ENCODE results near the gene HELLS. TPM values are rescaled to one million over a fixed set of nuclear protein-coding genes. Genes with fewer than 3 reads are reported as not detected.

The HELLS gene
- total and polyA plus RNA-seq, 2 of the 8 experiments (the other 6 are each of a cell fraction or from before 2014, with no cell fraction given): 147 to 371 TPM

DNA sequence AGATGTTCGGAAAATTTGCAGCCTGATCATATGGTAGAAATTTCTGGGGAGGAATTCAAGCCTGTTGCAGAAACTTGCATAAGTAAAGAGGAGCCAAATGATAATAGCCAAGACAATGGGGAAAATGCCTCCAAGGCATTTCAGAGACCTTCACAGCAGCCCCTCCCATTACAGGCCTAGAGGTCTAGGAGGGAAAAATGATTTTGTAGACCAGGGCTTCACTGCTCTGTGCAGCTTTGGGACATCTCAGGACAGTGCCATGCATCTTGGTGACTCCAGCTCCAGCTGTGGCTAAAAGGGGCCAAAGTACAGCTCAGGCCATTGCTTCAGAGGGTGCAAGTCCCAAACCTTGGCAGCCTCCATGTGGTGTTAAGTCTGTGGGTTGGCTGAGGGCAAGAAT lies 87.4 kb downstream of the HELLS start:
- H3K56ac ChIP-seq (replicated peaks; ENCODE audit: insufficient read length, low read depth, low read length): no peak overlapping the region
- H4K5ac ChIP-seq (ENCODE audit: insufficient read length, low read depth, low read length): no peak overlapping the region
- no peaks in the 10 kb centered on the region; a peak in 2 of 8 replicates for H3K36me3 ChIP-seq (ENCODE audit: control insufficient read depth in 2 of 4, insufficient read depth in 4 of 4, low read length in 3 of 4)
- no peak overlapping the region for H2BK5ac ChIP-seq (ENCODE audit: low read depth, low read length)
- no peaks in the 10 kb centered on the region for H3K79me1 ChIP-seq (ENCODE audit: low read depth, low read length)
- H2AFZ ChIP-seq (ENCODE audit: low read length): no peak overlapping the region
- no peak for FAIRE-seq
- H3K9me3 ChIP-seq (ENCODE audit: insufficient read depth in 2 of 2, low read depth in 1 of 2, low read length in 1 of 2): peaks cover 6 to 7% of the 10 kb centered on the region in 2 experiments; a peak in 3 of 4 replicates
- H3K9ac ChIP-seq (replicated peaks in 1 of 4; ENCODE audit: extremely low read depth in 1 of 4, low read depth in 3 of 4, low read length in 3 of 4): no peak overlapping the region
- ChIA-PET POLR2A (ENCODE audit: partially characterized antibody) (no interaction called here), CTCF (ENCODE audit: partially characterized antibody) (no interaction called here)
- H3K79me2 ChIP-seq (ENCODE audit: control insufficient read depth in 1 of 2, insufficient read depth in 2 of 2, low read length in 2 of 2): no peaks in the 10 kb centered on the region
- H3K4me1 ChIP-seq (replicated peaks in 1 of 4; ENCODE audit: control insufficient read depth in 3 of 4, insufficient read depth in 4 of 4, low read length in 3 of 4): no peaks in the 10 kb centered on the region
- TF ChIP-seq PHF8 (conservative IDR thresholded peaks at IDR 0.05; ENCODE audit: low read depth, low read length): no peak
- no peak for TF ChIP-seq POU5F1 (IDR thresholded peaks at IDR 0.05; ENCODE audit: low read depth, low read length)
- TF ChIP-seq SP1 (IDR thresholded peaks at IDR 0.05; ENCODE audit: low read depth, low read length): no peak
- TF ChIP-seq POLR2A (IDR thresholded peaks at IDR 0.05; ENCODE audit: control extremely low read depth in 1 of 2, low read depth in 2 of 2, low read length in 2 of 2): no peak
- no peak for TF ChIP-seq POLR2AphosphoS5 (IDR thresholded peaks at IDR 0.05; ENCODE audit: low read depth, low read length)
- TF ChIP-seq NANOG (IDR thresholded peaks at IDR 0.05; ENCODE audit: insufficient read depth, low read depth, low read length, poor library complexity, severe bottlenecking): no peak
- no peak for TF ChIP-seq FOSL1 (IDR thresholded peaks at IDR 0.05; ENCODE audit: insufficient read depth, low read depth, low read length)
- no peak for TF ChIP-seq BCL11A (IDR thresholded peaks at IDR 0.05; ENCODE audit: low read depth in 2 of 2, low read length in 2 of 2)
- TF ChIP-seq, protein P1, sequence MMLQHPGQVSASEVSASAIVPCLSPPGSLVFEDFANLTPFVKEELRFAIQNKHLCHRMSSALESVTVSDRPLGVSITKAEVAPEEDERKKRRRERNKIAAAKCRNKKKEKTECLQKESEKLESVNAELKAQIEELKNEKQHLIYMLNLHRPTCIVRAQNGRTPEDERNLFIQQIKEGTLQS (IDR thresholded peaks at IDR 0.05; ENCODE audit: insufficient read depth, low read depth, low read length): no peak
- TF ChIP-seq SP2 (IDR thresholded peaks at IDR 0.05; ENCODE audit: low read length): no peak
- TF ChIP-seq KDM5A (IDR thresholded peaks at IDR 0.05; ENCODE audit: low read length): no peak
- TF ChIP-seq JUN (IDR thresholded peaks at IDR 0.05; ENCODE audit: low read depth, low read length): no peak
- TF ChIP-seq CBX5 (IDR thresholded peaks at IDR 0.05; ENCODE audit: low read depth, low read length): no peak
- TF ChIP-seq CEBPB (IDR thresholded peaks at IDR 0.05; ENCODE audit: low read depth, low read length): no peak
- H3K18ac ChIP-seq (ENCODE audit: extremely low read depth, low read length): no peak overlapping the region
- H2AK5ac ChIP-seq (ENCODE audit: low read depth, low read length): no peak overlapping the region
- no peak overlapping the region for H3K27ac ChIP-seq (ENCODE audit: low read depth, low read length)
- no peak overlapping the region for H3K23ac ChIP-seq (ENCODE audit: insufficient read length)
- no peaks in the 10 kb centered on the region for H4K20me1 ChIP-seq (replicated peaks in 1 of 2; ENCODE audit: control insufficient read depth in 1 of 2, insufficient read depth in 2 of 2, low read length in 2 of 2)
- no peaks in the 10 kb centered on the region for H3K27me3 ChIP-seq (replicated peaks in 1 of 4; ENCODE audit: control insufficient read depth in 3 of 4, extremely low read depth in 1 of 4, insufficient read depth in 3 of 4, low read length in 3 of 4)
- H3K4ac ChIP-seq (replicated peaks; ENCODE audit: insufficient read length, low read depth, low read length): no peak overlapping the region
- H2BK120ac ChIP-seq (replicated peaks; ENCODE audit: low read depth, low read length): no peak overlapping the region
- H2BK15ac ChIP-seq (ENCODE audit: low read length): no peak overlapping the region
- no peak overlapping the region for H3K4me2 ChIP-seq (ENCODE audit: insufficient read depth in 1 of 2, low read depth in 2 of 2, low read length in 2 of 2)
- H2BK20ac ChIP-seq (ENCODE audit: low read length): no peak overlapping the region
- no peak overlapping the region for H4K91ac ChIP-seq (replicated peaks; ENCODE audit: insufficient read length, low read length)
- H3K23me2 ChIP-seq (ENCODE audit: low read depth, low read length): no peaks in the 10 kb centered on the region
- 88% methylated on average over 1 of the region's 1 CpG; no CpG with 5 or more reads in 1 of the 2 experiments for WGBS, 2 experiments (ENCODE audit: extremely low coverage in 1 of 2, insufficient coverage in 1 of 2, insufficient read length in 1 of 2, insufficient replicate concordance in 2 of 2, low coverage in 1 of 2, low lambda C conversion rate in 2 of 2, missing lambda C conversion rate in 1 of 2)
- H2BK12ac ChIP-seq (ENCODE audit: low read depth, low read length): no peak overlapping the region
- H4K8ac ChIP-seq (ENCODE audit: extremely low read depth, insufficient read depth, low read length): no peak overlapping the region
- no peak for DNase-seq (ENCODE audit: low read depth in 1 of 2, low spot score in 2 of 2)
- H3K14ac ChIP-seq (ENCODE audit: insufficient read length): no peak overlapping the region
- H3K4me3 ChIP-seq (ENCODE audit: extremely low read depth in 1 of 4, insufficient read depth in 2 of 4, low read depth in 3 of 4, low read length in 4 of 4): no peak overlapping the region

All from H1 (cell line).